MM.1S (cell line): ENCODE results near the gene CHEK1.

Experiments used
- CTCF ChIP-seq: fragments of 300-600 bp; sonication (generic); IDR thresholded peaks from 2 replicates; pipeline ENCODE4 v1.5.1; 2016; ENCODE audit warnings: antibody characterized with exemption, low read length, mixed read lengths
- EZH2 ChIP-seq: fragments of 300-600 bp; sonication (generic); optimal IDR thresholded peaks from 2 replicates; pipeline ENCODE3; 2017; ENCODE audit warnings: low read depth, mild to moderate bottlenecking, antibody characterized with exemption, low read length, mixed read lengths
- EZH2phosphoT487 ChIP-seq: fragments of 300-600 bp; sonication (generic); IDR thresholded peaks from 2 replicates; pipeline ENCODE4 v1.6.1; 2018; ENCODE audit warnings: antibody characterized with exemption, low read length

- TF ChIP-seq CTCF (no peak), EZH2phosphoT487 (no peak), EZH2 (no peak)
Observed at GRCh38 chr11:125662689-125663088, 37.7 kb downstream of the CHEK1 start.
